Inflammatory macrophage treated with lipopolysaccharide for 1 hour (primary cell): Measurements from ENCODE around the gene SRP72.
A peak's percentile ranks its signal among the peaks of the same experiment; 100 is the strongest.
"Not testable (repeated sequence)": the region's sequence is repeated elsewhere in the genome, so short reads cannot be mapped to it uniquely, and the experiment has no call there.

Experiments
- DNase-seq, 2 donors: peaks; one replicate each; pipeline ENCODE4 v3.0.0-alpha.2; 2020 to 2022

Gene SRP72

GRCh38 chr4:56467284-56468096 is at the start of gene SRP72:
Gene SRP72, plus strand, starts transcription at chr4:56467617. Its CDS starts 19 bp downstream, at chr4:56467636.
- peak; percentile 82 to 84 for DNase-seq

GRCh38 chr4:56424176-56424575 is 43.2 kb upstream of the SRP72 start:
- no peak for DNase-seq

- peak in 1 of 2 donors; percentile 78 for DNase-seq
These were observed 42.5 kb upstream of the SRP72 start for GRCh38 chr4:56424697-56425514.

- DNase-seq: no peak
These were observed 41.9 kb upstream of the SRP72 start for GRCh38 chr4:56425518-56425917.

GRCh38 chr4:56426273-56426672 is 41.1 kb upstream of the SRP72 start:
- no peak for DNase-seq

- DNase-seq: no peak
These were observed 40.2 kb upstream of the SRP72 start for GRCh38 chr4:56427179-56427578.

- no peak for DNase-seq
These were observed 37.2 kb upstream of the SRP72 start for GRCh38 chr4:56430203-56430602.

GRCh38 chr4:56433280-56433679 is 34.1 kb upstream of the SRP72 start:
- DNase-seq: no peak

- DNase-seq: peak in 1 of 2 donors; percentile 23
These were observed 32.7 kb upstream of the SRP72 start for GRCh38 chr4:56434599-56435139.

- peak; percentile 96 to 99 for DNase-seq
These were observed 32.1 kb upstream of the SRP72 start, which contains the start of gene PPAT for GRCh38 chr4:56435140-56435926. Gene PPAT, minus strand, starts transcription at chr4:56435615. Its CDS starts 138 bp downstream, at chr4:56435477.

GRCh38 chr4:56438766-56439165 is 28.7 kb upstream of the SRP72 start:
- DNase-seq: no peak

GRCh38 chr4:56440983-56441382 is 26.4 kb upstream of the SRP72 start:
- no peak for DNase-seq

GRCh38 chr4:56444719-56445118 is 22.7 kb upstream of the SRP72 start:
- DNase-seq: no peak

- no peak for DNase-seq
These were observed 21.7 kb upstream of the SRP72 start for GRCh38 chr4:56445699-56446098.

- no peak for DNase-seq
These were observed 19.1 kb upstream of the SRP72 start for GRCh38 chr4:56448301-56448700.

- DNase-seq: not testable (repeated sequence)
These were observed 17.9 kb upstream of the SRP72 start for GRCh38 chr4:56449475-56449874.

GRCh38 chr4:56450342-56450741 is 17.1 kb upstream of the SRP72 start:
- no peak for DNase-seq

GRCh38 chr4:56460085-56460484 is 7.3 kb upstream of the SRP72 start:
- no peak for DNase-seq

- DNase-seq: no peak
These were observed 5.3 kb upstream of the SRP72 start for GRCh38 chr4:56462157-56462556.

GRCh38 chr4:56463711-56464110 is 3.7 kb upstream of the SRP72 start:
- DNase-seq: no peak

GRCh38 chr4:56464581-56464980 is 2.8 kb upstream of the SRP72 start:
- no peak for DNase-seq

GRCh38 chr4:56465599-56466295 is 1.7 kb upstream of the SRP72 start:
- DNase-seq: no peak
